Measurements from ENCODE around the gene SYP. TPM values are rescaled to one million over a fixed set of nuclear protein-coding genes. Genes with fewer than 3 reads are reported as not detected.

The SYP gene
- total RNA-seq, 1 donor from 2014 or later: 1.6 TPM

- no peaks in the 10 kb centered on the region for H3K4me1 ChIP-seq (ENCODE audit: insufficient read depth, low read length)
- no peaks in the 10 kb centered on the region for H3K36me3 ChIP-seq (ENCODE audit: insufficient read depth, low read length)
- H3K27ac ChIP-seq (ENCODE audit: low read depth, low read length): no peak overlapping the region
- Mint-ChIP-seq H3K36me3 (ENCODE audit: low read depth, unreplicated experiment) (no peaks in the 10 kb centered on the region), H3K9me3 (ENCODE audit: unreplicated experiment) (no peaks in the 10 kb centered on the region), H3K4me1 (ENCODE audit: low read depth, unreplicated experiment) (no peaks in the 10 kb centered on the region), H3K27me3 (ENCODE audit: low read depth, unreplicated experiment) (peaks cover 12% of the 10 kb centered on the region), H3K27ac (ENCODE audit: unreplicated experiment) (no peak overlapping the region), H3K4me3 (ENCODE audit: unreplicated experiment) (no peak overlapping the region)
- no peak overlapping the region for H3K4me3 ChIP-seq (ENCODE audit: insufficient read depth, low read depth, low read length)
- DNase-seq (ENCODE audit: low read depth) (no peak), FAIRE-seq (no peak)
- H4K20me1 ChIP-seq (ENCODE audit: insufficient read depth, low read length): no peaks in the 10 kb centered on the region
- H3K4me2 ChIP-seq (ENCODE audit: low read length): no peak overlapping the region
- no peak overlapping the region for H2AFZ ChIP-seq (ENCODE audit: low read depth, low read length)
- no peak for TF ChIP-seq EZH2 (IDR thresholded peaks at IDR 0.05; ENCODE audit: insufficient read depth, low read length)
- TF ChIP-seq, protein P1, sequence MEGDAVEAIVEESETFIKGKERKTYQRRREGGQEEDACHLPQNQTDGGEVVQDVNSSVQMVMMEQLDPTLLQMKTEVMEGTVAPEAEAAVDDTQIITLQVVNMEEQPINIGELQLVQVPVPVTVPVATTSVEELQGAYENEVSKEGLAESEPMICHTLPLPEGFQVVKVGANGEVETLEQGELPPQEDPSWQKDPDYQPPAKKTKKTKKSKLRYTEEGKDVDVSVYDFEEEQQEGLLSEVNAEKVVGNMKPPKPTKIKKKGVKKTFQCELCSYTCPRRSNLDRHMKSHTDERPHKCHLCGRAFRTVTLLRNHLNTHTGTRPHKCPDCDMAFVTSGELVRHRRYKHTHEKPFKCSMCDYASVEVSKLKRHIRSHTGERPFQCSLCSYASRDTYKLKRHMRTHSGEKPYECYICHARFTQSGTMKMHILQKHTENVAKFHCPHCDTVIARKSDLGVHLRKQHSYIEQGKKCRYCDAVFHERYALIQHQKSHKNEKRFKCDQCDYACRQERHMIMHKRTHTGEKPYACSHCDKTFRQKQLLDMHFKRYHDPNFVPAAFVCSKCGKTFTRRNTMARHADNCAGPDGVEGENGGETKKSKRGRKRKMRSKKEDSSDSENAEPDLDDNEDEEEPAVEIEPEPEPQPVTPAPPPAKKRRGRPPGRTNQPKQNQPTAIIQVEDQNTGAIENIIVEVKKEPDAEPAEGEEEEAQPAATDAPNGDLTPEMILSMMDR (IDR thresholded peaks at IDR 0.05; ENCODE audit: insufficient read depth, low read depth, low read length): no peak
- H3K9me3 ChIP-seq (ENCODE audit: insufficient read depth, low read depth, low read length): no peaks in the 10 kb centered on the region
- no peaks in the 10 kb centered on the region for H3K79me2 ChIP-seq (ENCODE audit: insufficient read depth, low read length)
- H3K9ac ChIP-seq (ENCODE audit: low read length): no peak overlapping the region
- H3K27me3 ChIP-seq (ENCODE audit: insufficient read depth, low read length): no peaks in the 10 kb centered on the region
Measured at GRCh38 chrX:49227726-49228125, 27.7 kb upstream of the SYP start.

DNA sequence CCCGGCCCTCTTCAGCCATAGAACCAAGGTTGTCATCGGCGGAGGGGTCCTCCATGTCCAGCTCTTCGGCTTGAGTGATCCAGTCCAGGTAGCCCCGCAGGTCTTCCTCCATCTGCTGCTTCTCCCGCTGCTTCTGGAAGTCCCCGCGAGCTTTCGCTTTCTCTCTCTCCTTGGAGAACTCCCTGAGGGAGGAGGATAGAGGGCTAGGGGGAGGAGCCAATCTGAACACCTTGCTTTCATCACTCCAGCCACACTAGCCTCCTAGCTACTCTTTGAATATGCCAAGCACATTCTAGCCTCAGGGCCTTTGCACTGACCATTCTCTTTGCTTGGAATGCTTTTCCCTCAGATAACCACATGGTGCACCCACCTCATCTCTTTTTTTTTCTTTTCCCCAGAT lies 27.0 kb upstream of the SYP start:
- Histone ChIP-seq H2AFZ (ENCODE audit: low read depth, low read length) (no peak overlapping the region), H3K79me2 (ENCODE audit: insufficient read depth, low read length) (no peaks in the 10 kb centered on the region), H3K9ac (ENCODE audit: low read length) (no peak overlapping the region), H3K4me1 (ENCODE audit: insufficient read depth, low read length) (no peaks in the 10 kb centered on the region), H3K27ac (ENCODE audit: low read depth, low read length) (no peak overlapping the region), H4K20me1 (ENCODE audit: insufficient read depth, low read length) (no peaks in the 10 kb centered on the region), H3K9me3 (ENCODE audit: insufficient read depth, low read depth, low read length) (no peaks in the 10 kb centered on the region), H3K4me3 (ENCODE audit: insufficient read depth, low read depth, low read length) (no peak overlapping the region), H3K27me3 (ENCODE audit: insufficient read depth, low read length) (no peaks in the 10 kb centered on the region), H3K36me3 (ENCODE audit: insufficient read depth, low read length) (no peaks in the 10 kb centered on the region), H3K4me2 (ENCODE audit: low read length) (no peak overlapping the region)
- DNase-seq (ENCODE audit: low read depth) (no peak), FAIRE-seq (no peak)
- Mint-ChIP-seq H3K36me3 (ENCODE audit: low read depth, unreplicated experiment) (no peaks in the 10 kb centered on the region), H3K27ac (ENCODE audit: unreplicated experiment) (no peak overlapping the region), H3K4me3 (ENCODE audit: unreplicated experiment) (no peak overlapping the region), H3K27me3 (ENCODE audit: low read depth, unreplicated experiment) (peaks cover 13% of the 10 kb centered on the region), H3K9me3 (ENCODE audit: unreplicated experiment) (no peaks in the 10 kb centered on the region), H3K4me1 (ENCODE audit: low read depth, unreplicated experiment) (no peaks in the 10 kb centered on the region)
- TF ChIP-seq, protein P1 (IDR thresholded peaks at IDR 0.05; ENCODE audit: insufficient read depth, low read depth, low read length): no peak
- TF ChIP-seq EZH2 (IDR thresholded peaks at IDR 0.05; ENCODE audit: insufficient read depth, low read length): no peak

DNA sequence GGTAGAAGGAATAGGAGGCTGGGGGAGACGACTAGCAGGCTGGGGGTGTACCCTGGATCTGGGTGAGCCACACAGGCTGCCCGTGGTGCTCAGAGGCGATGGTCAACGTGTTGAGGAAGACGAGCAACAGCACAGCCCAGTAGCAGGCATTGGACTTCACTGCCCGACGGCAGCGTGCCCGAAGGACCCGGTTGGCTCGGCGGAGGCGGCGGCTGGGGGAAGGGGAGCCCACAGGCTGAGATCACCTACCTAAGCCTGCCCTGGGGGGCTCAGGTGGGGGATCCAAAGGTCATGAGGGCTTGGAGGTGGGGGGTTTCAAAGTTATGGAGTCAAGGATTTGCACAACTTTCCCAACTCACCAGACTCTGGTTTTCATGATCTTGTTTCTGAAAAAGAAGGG lies 25.9 kb upstream of the SYP start:
- Histone ChIP-seq H3K9me3 (ENCODE audit: insufficient read depth, low read depth, low read length) (no peaks in the 10 kb centered on the region), H3K4me1 (ENCODE audit: insufficient read depth, low read length) (no peaks in the 10 kb centered on the region), H3K79me2 (ENCODE audit: insufficient read depth, low read length) (no peaks in the 10 kb centered on the region), H3K36me3 (ENCODE audit: insufficient read depth, low read length) (no peaks in the 10 kb centered on the region), H4K20me1 (ENCODE audit: insufficient read depth, low read length) (no peaks in the 10 kb centered on the region), H3K4me3 (ENCODE audit: insufficient read depth, low read depth, low read length) (no peak overlapping the region), H2AFZ (ENCODE audit: low read depth, low read length) (no peak overlapping the region), H3K27ac (ENCODE audit: low read depth, low read length) (no peak overlapping the region), H3K27me3 (ENCODE audit: insufficient read depth, low read length) (no peaks in the 10 kb centered on the region), H3K9ac (ENCODE audit: low read length) (no peak overlapping the region), H3K4me2 (ENCODE audit: low read length) (no peak overlapping the region)
- no peak overlapping the region for H3K27ac Mint-ChIP-seq (ENCODE audit: unreplicated experiment)
- peaks cover 14% of the 10 kb centered on the region for H3K27me3 Mint-ChIP-seq (ENCODE audit: low read depth, unreplicated experiment)
- FAIRE-seq (no peak), DNase-seq (ENCODE audit: low read depth) (no peak)
- TF ChIP-seq, protein P1 (IDR thresholded peaks at IDR 0.05; ENCODE audit: insufficient read depth, low read depth, low read length): no peak
- H3K36me3 Mint-ChIP-seq (ENCODE audit: low read depth, unreplicated experiment): no peaks in the 10 kb centered on the region
- peaks cover 1% of the 10 kb centered on the region for H3K9me3 Mint-ChIP-seq (ENCODE audit: unreplicated experiment)
- no peak overlapping the region for H3K4me3 Mint-ChIP-seq (ENCODE audit: unreplicated experiment)
- no peaks in the 10 kb centered on the region for H3K4me1 Mint-ChIP-seq (ENCODE audit: low read depth, unreplicated experiment)
